Activated B cell treated with CpG ODN at 0.5 μM for 24 hours (primary cell): ENCODE measurements around the gene ACSS1. TPM values are rescaled to one million over a fixed set of nuclear protein-coding genes. Genes with fewer than 3 reads are reported as not detected.

ENCODE experiments used
- ATAC-seq: fragments of 200-7000 bp; cut with Tn5 transposase; one replicate; pipeline ENCODE4 v1.10.0; 2021; ENCODE audit warnings: low read depth, mild to moderate bottlenecking, moderate library complexity
- CTCF ChIA-PET: fragments of 350-600 bp; sonication (Branson Sonifier 250); formaldehyde crosslinking; loops from one replicate; lab custom pipeline; 2021; ENCODE audit warnings: antibody characterized with exemption; lab: Charles Lee
- POLR2A ChIA-PET: fragments of 350-600 bp; sonication (Branson Sonifier 250); formaldehyde crosslinking; loops from one replicate; lab custom pipeline; 2021; ENCODE audit warnings: antibody characterized with exemption; lab: Charles Lee
- DNase-seq: peaks from one replicate; pipeline ENCODE4 v3.0.0; 2022
- H3K27ac Mint-ChIP-seq: one replicate; pipeline ENCODE4 v1.8.0; 2020; ENCODE audit warnings: mixed read lengths
- H3K27me3 Mint-ChIP-seq: one replicate; pipeline ENCODE4 v1.8.0; 2021; ENCODE audit warnings: mixed read lengths
- H3K36me3 Mint-ChIP-seq: one replicate; pipeline ENCODE4 v1.8.0; 2021; ENCODE audit warnings: low read depth, mixed read lengths
- H3K4me1 Mint-ChIP-seq: one replicate; pipeline ENCODE4 v1.8.0; 2021; ENCODE audit warnings: mixed read lengths
- H3K4me3 Mint-ChIP-seq: one replicate; pipeline ENCODE4 v1.8.0; 2020; ENCODE audit warnings: mild to moderate bottlenecking, mixed read lengths
- H3K9me3 Mint-ChIP-seq: one replicate; pipeline ENCODE4 v1.8.0; 2020; ENCODE audit warnings: mixed read lengths
- intact Hi-C: fragments of 100-400 bp; cut with micrococcal nuclease; formaldehyde crosslinking; loops from one replicate; pipeline ENCODE4 v1.15.1; 2024
- total RNA-seq: library from RNA; stranded (reverse); gene quantifications from 2 replicates; pipeline ENCODE4 v1.2.3, GENCODE V29; 2022
- TF ChIP-seq, protein P1 (sequence below): fragments of 200-600 bp; IDR thresholded peaks from one replicate; pipeline ENCODE4 v1.8.0; 2022; ENCODE audit warnings: antibody characterized with exemption, mild to moderate bottlenecking

Gene ACSS1
- total RNA-seq, 1 donor from 2014 or later = 34.4 TPM

GRCh38 chr20:25052255-25053194, 5.4 kb downstream of the ACSS1 start:
- no peaks in the 10 kb centered on the region for H3K9me3 Mint-ChIP-seq
- H3K36me3 Mint-ChIP-seq = peaks cover 27% of the 10 kb centered on the region
- DNase-seq = peak; percentile 4
- peaks cover 82% of the 10 kb centered on the region for H3K4me1 Mint-ChIP-seq
- no peaks in the 10 kb centered on the region for H3K27me3 Mint-ChIP-seq
- peak overlapping the region; percentile 68 for H3K4me3 Mint-ChIP-seq
- H3K27ac Mint-ChIP-seq = peak overlapping the region; percentile 86
- ChIA-PET POLR2A (interaction anchor here (0.5 to 2.8 kb wide), 8 partner anchors 8 to 1702 kb away, joined by 3 to 14 read pairs (median 4); partner anchors contain the start of genes ABHD12 and ENTPD6), CTCF (interaction anchor here (0.6 kb wide), 2 partner anchors 9 to 58 kb away, joined by 3 read pairs; no protein-coding TSS in a partner anchor)
- TF ChIP-seq, protein P1, sequence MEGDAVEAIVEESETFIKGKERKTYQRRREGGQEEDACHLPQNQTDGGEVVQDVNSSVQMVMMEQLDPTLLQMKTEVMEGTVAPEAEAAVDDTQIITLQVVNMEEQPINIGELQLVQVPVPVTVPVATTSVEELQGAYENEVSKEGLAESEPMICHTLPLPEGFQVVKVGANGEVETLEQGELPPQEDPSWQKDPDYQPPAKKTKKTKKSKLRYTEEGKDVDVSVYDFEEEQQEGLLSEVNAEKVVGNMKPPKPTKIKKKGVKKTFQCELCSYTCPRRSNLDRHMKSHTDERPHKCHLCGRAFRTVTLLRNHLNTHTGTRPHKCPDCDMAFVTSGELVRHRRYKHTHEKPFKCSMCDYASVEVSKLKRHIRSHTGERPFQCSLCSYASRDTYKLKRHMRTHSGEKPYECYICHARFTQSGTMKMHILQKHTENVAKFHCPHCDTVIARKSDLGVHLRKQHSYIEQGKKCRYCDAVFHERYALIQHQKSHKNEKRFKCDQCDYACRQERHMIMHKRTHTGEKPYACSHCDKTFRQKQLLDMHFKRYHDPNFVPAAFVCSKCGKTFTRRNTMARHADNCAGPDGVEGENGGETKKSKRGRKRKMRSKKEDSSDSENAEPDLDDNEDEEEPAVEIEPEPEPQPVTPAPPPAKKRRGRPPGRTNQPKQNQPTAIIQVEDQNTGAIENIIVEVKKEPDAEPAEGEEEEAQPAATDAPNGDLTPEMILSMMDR = no peak
- peak; percentile 27 for ATAC-seq
- intact Hi-C loops = loop anchor here (1.0 kb wide), 1 partner anchor 9 kb away; no protein-coding TSS in a partner anchor

DNA sequence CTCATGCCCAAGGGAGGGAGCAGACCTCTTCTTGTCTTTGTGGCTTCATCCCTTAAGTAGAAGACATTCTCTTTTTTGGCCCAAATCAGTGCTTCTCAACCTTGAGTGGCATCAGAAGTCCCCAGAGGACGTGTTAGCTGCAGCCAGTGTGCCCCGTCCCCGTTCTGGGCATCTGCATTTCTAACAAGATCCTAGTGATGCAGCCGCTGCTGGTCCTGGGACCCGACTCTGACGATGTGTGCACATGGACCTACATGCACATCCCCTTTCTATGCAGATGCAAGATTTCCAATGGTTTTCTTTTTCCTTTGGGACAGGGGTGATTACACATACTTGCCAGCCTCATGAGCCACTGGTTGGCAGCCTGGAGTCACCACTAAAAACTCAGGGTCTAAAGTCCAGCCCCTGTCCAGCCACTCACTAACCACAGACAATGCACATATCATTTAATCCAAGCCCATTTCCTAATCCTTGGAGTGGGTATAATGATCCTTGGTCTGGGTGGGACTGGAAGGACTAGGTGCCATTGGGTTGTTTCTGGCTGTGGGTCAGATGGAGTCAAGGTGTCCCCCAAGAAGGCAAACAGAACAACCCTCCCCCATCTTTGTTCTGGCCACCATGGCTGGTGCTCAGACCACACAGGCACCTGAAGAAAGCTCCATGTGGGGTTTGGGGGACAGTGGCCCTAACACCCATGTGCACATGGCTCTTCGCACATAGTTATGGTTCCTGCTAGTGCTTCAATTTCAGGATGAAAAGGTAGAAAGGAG, 6.4 kb downstream of the ACSS1 start:
- Mint-ChIP-seq H3K27ac (peak overlapping the region; percentile 61), H3K36me3 (peaks cover 36% of the 10 kb centered on the region), H3K9me3 (no peaks in the 10 kb centered on the region), H3K27me3 (no peaks in the 10 kb centered on the region), H3K4me1 (peaks cover 76% of the 10 kb centered on the region), H3K4me3 (peak overlapping the region; percentile 48)
- POLR2A ChIA-PET = interaction anchor here (2.8 kb wide), 1 partner anchor 14 kb away, joined by 14 read pairs; no protein-coding TSS in a partner anchor
- CTCF ChIA-PET = no interaction called here
- ATAC-seq (no peak), DNase-seq (peak; percentile 9)
- TF ChIP-seq, protein P1 = no peak
- intact Hi-C loops = no loop called here

DNA sequence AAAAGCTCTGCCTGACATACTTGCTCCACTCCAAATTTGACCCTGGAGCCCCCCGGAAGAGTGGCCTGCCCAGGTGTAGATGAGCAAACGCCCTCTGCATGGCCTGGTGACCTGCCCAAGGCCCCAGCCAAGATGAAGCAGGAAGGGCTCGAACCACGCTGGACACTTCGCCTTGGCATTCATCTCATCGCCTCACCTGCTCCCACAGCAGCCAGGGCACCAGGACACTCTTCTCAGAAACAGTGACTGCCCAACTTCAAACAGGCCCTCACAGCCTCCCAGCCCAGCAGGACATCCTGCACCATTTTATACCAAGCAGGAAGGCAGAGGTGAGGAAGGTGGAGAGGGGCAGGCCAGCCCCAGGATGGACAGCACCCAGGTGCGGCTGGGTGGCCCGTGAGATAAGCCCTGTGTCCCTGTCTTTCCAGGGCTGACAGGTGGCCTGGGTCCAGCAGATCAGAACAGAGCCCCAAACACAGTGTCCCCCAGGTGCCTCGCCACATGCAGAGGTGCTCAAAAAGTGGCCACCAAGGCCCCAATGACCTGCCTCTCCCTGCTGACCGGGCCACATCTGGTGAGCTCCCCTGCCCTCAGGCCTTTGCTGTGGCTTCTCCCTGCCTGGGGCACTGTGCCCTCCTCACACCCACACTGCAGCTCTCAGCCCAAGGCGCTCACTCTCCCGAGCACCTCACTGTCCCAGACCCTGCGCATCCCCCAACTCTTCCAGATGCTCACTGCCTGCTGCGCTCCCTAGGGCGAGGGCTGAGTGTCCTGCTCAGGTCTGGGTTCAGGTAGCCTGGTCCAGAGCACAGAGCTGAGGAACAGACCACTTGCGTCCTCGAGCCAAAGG, 7.2 kb downstream of the ACSS1 start:
- H3K36me3 Mint-ChIP-seq = peaks cover 42% of the 10 kb centered on the region
- intact Hi-C loops = no loop called here
- H3K27ac Mint-ChIP-seq = peak overlapping the region; percentile 74
- H3K27me3 Mint-ChIP-seq = no peaks in the 10 kb centered on the region
- peaks cover 71% of the 10 kb centered on the region for H3K4me1 Mint-ChIP-seq
- ChIA-PET POLR2A (interaction anchor here (1.3 to 1.8 kb wide), 2 partner anchors 9 to 14 kb away, joined by 4 to 7 read pairs; no protein-coding TSS in a partner anchor), CTCF (no interaction called here)
- ATAC-seq (no peak), DNase-seq (peak; percentile 1)
- TF ChIP-seq, protein P1 = no peak
- H3K9me3 Mint-ChIP-seq = no peaks in the 10 kb centered on the region
- H3K4me3 Mint-ChIP-seq = no peak overlapping the region

GRCh38 chr20:25050082-25050481, 7.9 kb downstream of the ACSS1 start:
- Mint-ChIP-seq H3K9me3 (no peaks in the 10 kb centered on the region), H3K27me3 (no peaks in the 10 kb centered on the region), H3K4me3 (no peak overlapping the region), H3K4me1 (peaks cover 71% of the 10 kb centered on the region), H3K36me3 (peaks cover 40% of the 10 kb centered on the region), H3K27ac (peak overlapping the region; percentile 74)
- intact Hi-C loops = no loop called here
- DNase-seq (no peak), ATAC-seq (no peak)
- TF ChIP-seq, protein P1 = no peak
- CTCF ChIA-PET = no interaction called here
- POLR2A ChIA-PET = interaction anchor here (1.2 to 1.8 kb wide), 3 partner anchors 8 to 14 kb away, joined by 3 to 7 read pairs (median 4); partner anchors contain the start of gene ACSS1
